Esophagus muscularis mucosa (tissue), 4 donors: ENCODE measurements around the gene PPL.

Experiments used
- EP300 ChIP-seq: sonication (generic); formaldehyde crosslinking; IDR thresholded peaks from one replicate; pipeline ENCODE4 v1.6.1; 2017; ENCODE audit warnings: antibody characterized with exemption
- POLR2A ChIP-seq: fragments of 450-650 bp; IDR thresholded peaks from one replicate; pipeline ENCODE4 v1.6.1; 2017; ENCODE audit warnings: antibody characterized with exemption, moderate library complexity, mild to moderate bottlenecking, low read depth
- TF ChIP-seq, protein P1 (sequence below), 3 experiments: fragments of 200-600 bp in 2 of 3; fragments of 450-650 bp in 1 of 3; sonication (generic) in 2 of 3; IDR thresholded peaks; one replicate each; pipeline ENCODE4 v1.5.1; 2017 to 2019; ENCODE audit warnings: antibody characterized with exemption in 3 of 3, mild to moderate bottlenecking in 2 of 3, moderate library complexity in 1 of 3

DNA sequence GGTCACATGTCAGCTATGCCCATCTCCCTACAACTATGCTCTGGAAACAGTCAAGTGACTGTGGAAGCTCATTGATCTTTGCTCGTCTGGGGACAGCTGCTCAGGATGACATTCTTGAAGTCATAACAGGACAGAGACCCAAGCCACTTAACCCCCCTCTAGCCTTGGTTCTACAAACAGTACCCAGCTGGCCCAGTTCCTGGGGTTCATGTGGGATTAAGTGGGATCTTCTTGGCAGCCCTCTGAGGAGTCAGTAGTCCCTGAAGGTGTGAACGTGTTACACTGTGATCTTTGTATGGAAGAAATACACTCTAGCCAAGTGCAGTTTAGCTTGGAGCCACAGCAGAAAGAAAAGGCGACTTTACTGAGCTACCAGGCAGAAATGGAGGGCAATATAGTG is 63.9 kb downstream of the PPL start:
- TF ChIP-seq, protein P1, sequence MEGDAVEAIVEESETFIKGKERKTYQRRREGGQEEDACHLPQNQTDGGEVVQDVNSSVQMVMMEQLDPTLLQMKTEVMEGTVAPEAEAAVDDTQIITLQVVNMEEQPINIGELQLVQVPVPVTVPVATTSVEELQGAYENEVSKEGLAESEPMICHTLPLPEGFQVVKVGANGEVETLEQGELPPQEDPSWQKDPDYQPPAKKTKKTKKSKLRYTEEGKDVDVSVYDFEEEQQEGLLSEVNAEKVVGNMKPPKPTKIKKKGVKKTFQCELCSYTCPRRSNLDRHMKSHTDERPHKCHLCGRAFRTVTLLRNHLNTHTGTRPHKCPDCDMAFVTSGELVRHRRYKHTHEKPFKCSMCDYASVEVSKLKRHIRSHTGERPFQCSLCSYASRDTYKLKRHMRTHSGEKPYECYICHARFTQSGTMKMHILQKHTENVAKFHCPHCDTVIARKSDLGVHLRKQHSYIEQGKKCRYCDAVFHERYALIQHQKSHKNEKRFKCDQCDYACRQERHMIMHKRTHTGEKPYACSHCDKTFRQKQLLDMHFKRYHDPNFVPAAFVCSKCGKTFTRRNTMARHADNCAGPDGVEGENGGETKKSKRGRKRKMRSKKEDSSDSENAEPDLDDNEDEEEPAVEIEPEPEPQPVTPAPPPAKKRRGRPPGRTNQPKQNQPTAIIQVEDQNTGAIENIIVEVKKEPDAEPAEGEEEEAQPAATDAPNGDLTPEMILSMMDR (IDR thresholded peaks at IDR 0.05), result no peak
- no peak for TF ChIP-seq POLR2A
- no peak for TF ChIP-seq EP300
